ENCODE results near the gene PIK3C3.

Gene PIK3C3

GRCh38 chr18:42114310-42114943 lies 159.4 kb downstream of the PIK3C3 start:
- DNase-seq (ENCODE audit: low read depth in 2 of 2, low spot score in 1 of 2), result peak in 1 of 2 donors; percentile 9

GRCh38 chr18:42126586-42126985 lies 171.6 kb downstream of the PIK3C3 start:
- no peak for DNase-seq (ENCODE audit: low read depth in 2 of 2, low spot score in 1 of 2)

- no peak for DNase-seq (ENCODE audit: low read depth in 2 of 2, low spot score in 1 of 2)
Observed at GRCh38 chr18:42131066-42131929, 176.3 kb downstream of the PIK3C3 start.

GRCh38 chr18:42131930-42132244 lies 176.9 kb downstream of the PIK3C3 start:
- no peak for DNase-seq (ENCODE audit: low read depth in 2 of 2, low spot score in 1 of 2)
